DMS 273 (cell line): ENCODE data around the gene BCL11A.

Experiments
- DNase-seq: peaks from one replicate; lab custom pipeline; 2025; ENCODE audit not compliant: unreplicated experiment; lab: John Stamatoyannopoulos, UW

BCL11A gene

DNA sequence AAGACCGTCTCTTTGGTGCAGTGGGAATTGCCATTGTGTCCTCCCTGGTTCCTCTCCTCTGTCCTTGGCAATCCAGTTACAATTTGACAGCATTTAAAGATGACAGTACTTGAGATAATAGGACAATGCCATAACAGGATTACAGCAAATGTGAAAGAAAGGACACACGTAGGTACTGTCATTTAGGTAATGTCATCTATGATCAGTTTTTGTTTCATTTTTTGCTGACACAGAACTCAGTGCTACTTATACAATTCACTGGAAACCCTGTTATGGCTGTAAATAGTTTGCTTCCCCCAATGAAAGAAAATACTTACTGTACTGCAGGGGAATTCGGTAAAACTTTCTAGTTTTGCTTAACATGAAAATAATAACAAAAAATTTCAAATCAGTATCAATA lies 65.2 kb downstream of the BCL11A start:
- no peak for DNase-seq

GRCh38 chr2:60487174-60487573 lies 66.3 kb downstream of the BCL11A start:
- no peak for DNase-seq

DNA sequence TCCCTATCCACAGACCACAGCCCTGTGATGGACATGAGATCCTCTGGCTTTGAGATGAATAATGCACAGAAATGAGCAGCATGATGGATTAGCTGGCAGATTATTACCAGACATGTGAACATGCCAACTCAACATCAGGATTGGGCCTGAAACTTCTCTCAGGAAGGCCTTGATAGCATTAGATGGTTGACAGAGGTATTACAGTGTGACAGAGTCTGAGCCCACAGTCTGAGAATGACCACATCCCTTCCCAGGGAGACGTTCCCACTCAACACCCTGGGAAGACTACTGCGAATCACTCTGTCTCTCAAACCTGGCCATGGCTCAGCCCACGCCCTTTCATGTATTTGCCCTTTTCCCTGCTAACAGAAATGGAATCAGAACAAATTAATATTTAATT lies 66.9 kb downstream of the BCL11A start:
- DNase-seq, result no peak

- DNase-seq, result peak; percentile 12
Observed at GRCh38 chr2:60486067-60486466, 67.4 kb downstream of the BCL11A start.

GRCh38 chr2:60485550-60485949 lies 67.9 kb downstream of the BCL11A start:
- no peak for DNase-seq

DNA sequence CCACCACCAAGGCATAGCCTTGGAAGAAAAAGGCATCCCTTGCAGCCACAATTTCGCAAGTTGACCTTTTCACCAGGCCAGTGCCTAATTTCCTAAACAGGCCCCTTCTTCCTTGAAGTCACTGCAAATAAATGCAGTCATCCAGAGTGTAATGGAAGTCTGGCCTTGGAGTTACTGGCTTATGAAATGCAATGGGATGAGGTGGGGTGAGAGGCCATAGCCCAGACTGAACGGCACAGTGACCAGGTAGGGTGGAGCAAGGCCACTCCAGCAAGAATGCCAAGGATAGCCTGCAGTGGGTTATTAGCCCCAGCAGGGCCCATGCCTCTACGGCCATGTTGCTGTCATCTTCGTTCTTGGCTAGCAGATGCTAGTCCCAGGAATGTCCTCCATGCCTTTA lies 68.4 kb downstream of the BCL11A start:
- DNase-seq, result no peak

DNA sequence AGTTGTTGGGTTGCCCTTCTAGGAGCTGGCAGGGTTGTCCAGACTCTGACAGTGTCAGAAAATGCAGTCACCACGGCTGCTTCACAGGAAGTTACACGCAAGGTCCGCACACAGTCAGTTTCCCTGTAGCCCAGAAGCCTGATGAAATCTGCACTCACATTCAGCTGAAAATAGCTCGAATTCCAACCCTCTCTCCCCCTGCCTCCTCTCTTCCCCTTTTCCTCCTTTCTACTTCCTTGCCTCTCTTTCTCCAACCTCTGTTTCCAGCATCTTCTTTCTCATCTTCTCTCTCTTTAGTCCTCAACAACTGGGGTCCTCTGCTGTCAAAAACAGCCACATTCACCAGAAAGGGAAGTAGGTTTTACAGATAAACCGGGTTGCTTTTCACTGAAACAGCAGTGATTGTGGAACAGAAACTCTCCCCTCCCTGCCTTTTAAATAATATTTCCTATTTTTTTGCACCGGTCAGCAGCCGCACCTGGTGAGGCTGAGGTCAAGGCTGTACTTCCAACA lies 69.3 kb downstream of the BCL11A start:
- no peak for DNase-seq

- no peak for DNase-seq
Observed at GRCh38 chr2:60483401-60483800, 70.1 kb downstream of the BCL11A start.

- no peak for DNase-seq
Observed at GRCh38 chr2:60482222-60482621, 71.2 kb downstream of the BCL11A start.

DNA sequence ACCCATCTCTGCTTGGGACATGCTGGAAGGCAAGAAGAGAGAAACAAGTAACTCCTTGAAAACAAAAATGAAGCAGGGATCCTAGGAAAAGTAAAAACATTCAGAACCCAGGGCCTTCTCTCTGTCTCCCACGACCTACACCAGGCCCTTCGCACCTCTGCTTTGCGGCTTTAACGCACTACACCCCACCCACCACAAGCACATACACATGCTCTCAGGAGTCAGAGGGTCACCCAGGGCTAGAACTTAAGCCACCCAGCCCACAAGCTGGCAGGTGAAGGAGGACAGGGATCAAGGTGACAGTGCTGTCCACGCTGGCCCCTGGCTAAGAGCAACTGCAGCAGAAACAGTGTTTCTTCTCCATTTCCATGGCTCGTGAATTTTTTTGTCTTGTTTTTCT lies 72.2 kb downstream of the BCL11A start:
- DNase-seq, result no peak

DNA sequence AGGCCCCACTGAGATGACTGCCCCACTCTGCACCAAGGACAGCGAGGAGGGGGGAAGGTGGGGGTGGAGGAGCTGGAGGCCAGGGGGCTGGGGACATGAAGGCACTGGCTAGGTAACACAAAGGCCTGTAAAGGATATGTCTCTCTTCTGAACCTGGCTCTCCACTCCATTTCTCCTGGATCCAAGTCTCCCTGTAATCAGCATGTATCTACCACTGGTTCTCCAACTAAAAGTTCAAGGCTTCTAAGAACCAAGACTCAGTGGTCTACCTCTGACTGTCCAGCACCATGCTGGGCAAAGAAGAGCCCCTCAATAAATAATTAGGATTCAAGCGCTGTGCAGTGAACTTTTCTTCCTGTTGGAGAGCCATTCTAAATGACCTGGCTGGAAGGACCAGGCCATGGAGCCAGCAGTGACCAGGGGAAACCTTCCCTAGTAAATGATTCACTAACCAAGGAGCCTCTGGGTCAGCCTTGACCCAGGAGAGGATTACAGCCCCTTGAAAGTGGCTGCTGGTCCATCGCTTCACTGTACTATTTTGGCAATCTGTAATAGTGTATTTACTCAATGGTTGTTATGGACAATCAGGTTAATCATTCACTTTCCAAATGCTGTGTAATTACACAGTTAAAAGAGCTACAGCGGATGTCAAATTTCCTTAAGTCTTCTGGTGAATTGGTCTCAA lies 73.2 kb downstream of the BCL11A start:
- no peak for DNase-seq

DNA sequence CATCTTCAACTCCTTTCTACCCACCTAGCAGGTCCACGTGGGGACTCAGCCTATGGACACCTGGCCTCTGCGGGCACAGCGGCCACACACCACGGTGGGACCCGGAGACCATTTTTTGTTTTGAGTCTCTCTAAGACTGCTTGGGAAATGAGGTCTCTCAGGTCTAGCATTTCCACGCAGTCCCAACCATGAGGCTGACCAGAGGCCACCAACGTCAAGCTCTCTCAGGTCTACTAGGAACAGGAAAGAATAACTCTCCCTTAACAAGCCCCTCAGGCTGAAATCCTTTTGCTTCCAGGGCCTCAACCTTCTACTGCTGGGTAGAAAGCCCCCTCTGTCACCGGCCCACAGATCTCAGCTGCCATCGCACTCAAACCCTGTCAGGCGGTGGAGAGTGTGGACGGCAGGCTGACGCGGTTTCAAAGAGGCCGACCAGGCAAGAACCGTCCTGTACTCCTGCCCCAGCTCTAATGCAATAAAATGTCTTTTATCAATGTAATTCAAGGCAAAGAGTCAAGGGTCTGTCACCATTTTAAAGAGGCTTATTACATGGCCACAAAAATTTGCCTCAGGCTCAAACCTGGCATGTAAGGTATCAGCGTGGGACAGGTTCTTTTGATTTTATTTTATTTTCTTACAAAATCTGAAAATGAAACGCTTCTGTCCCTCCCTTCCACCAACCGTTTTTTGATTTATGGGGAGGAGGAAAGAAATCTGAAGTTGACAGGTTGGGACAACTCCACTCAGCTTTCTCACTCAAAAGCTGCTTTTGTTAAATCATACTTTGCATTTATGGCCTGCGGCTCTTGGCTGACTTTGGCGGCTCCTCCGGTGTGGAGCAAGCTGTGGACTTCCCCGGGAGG lies 74.0 kb downstream of the BCL11A start:
- no peak for DNase-seq

DNA sequence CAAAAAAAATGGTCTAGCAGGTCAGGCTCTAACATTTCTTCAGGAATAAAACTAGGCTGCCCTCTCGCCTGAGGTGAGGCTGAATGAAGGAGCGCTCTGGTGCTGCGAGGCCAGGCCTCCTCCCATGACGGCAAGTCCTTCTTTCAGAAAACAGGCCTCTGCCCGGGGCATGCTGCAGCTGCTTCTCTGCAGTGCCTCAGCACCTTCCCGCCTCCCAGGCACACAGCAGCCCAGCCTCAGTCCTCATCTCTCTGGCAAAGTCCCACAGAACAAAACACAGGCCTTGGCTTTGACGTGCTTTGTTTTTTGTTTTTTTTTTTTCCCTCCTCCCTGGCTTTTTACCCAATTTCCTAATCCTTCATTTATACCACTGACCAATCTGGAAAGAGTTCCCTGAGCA lies 74.8 kb downstream of the BCL11A start:
- DNase-seq, result no peak

DNA sequence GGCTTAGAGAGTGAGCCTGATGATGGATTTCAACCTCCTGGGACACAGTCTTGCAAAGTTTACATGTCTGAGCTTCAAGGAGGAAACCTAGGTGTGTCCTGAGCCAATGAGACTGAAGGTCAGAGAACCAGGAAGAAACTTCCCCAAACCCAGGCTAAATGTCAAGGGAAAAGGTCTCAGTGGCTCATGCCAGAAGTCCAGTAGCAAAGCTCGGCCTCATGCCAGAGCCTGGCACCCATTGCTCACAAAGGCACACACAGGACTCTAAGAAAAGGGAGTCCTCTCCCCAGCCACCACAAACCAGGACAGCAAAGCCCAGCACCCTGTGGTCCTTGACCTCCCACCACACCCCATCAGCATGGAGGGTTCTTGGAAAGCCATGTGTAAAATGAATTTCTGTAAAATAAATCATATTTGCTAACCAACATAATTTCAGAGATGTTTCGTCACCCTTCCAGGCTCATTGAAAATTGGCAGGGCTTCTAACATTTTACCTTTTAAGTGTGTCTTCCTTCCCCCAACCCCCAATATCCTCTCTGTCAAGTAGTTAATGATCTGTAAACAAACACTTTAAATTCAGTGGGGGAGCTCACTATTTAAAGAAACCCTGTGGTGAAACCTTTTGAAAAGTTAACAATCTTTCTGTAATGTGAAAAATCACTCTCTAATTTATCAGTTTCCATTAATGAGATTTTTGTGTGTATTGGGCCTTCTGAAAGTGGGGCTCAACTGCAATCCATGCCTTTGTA lies 77.1 kb downstream of the BCL11A start:
- DNase-seq, result no peak

GRCh38 chr2:60475123-60475830 lies 78.2 kb downstream of the BCL11A start:
- DNase-seq, result no peak

- no peak for DNase-seq
Observed at GRCh38 chr2:60474301-60474700, 79.2 kb downstream of the BCL11A start.

GRCh38 chr2:60473546-60473945 lies 79.9 kb downstream of the BCL11A start:
- DNase-seq, result no peak

DNA sequence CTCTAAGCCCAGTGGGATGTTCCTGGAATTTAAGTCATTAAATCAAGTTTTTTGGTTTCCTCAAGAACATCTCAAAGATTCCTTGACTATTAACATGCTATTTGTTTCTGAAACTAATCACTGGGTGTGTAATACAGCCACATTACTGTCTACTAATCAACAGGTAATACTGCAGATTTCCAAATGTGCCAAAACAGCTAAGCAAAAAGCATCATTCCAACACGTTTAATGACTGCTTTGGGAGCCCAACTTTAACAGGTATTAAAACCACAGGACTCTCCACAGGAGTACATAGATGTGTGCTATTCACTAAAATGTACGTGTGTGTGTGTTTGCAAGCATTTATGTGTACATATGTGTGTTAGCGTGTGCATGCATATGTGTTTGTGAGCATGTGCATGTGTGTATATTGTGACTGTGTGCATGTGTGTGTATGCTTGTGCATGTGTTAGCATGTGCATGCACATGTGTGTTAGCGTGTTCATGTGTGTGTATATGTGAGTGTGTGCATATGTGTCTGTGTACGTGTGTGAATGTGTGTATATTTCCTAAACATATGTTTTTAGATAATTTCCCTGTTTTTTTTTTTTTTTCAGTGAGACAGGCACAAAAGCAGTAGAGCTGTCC lies 80.7 kb downstream of the BCL11A start:
- DNase-seq, result no peak

DNA sequence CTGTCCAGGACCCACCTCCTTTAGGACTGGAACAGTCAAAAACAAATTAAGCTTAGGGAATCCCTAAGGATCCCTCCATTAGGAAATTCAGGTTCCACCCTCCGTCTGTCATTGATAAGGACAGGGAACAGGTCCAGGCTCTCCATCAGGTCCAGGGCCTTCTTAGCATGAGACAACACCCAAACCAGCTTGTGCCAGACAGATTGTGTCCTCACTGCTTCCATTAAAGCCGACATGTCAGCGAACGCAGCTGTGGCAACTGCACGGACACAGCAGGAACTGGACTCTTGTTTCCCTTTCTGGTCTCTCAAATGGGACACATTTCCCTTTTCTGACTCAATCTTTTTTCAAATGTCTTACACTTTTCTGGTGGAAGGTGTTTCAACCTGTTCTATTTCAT lies 81.4 kb downstream of the BCL11A start:
- no peak for DNase-seq

DNA sequence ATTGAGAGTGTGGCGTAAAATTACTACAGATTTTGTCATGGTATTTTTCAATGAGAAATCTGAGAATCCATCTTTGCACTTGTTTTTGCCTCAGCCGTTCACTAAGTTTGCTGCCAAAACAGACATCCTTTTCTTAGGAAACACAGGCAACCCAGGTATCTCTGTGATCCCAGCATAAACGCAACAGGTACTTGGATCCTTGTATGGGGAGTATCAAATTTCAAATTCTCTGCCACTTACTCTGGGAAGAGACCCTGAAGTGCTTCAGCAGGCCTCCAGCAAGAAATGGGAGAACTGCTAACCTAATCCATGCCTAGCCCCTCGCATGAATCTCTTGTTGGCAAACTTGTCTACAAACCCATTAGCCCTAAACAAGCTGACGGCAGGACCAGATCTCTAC lies 83.1 kb downstream of the BCL11A start:
- DNase-seq, result no peak
